SU-DHL-6 (cell line): Measurements from ENCODE around the gene ANKRD44.

Experiments used
- CTCF ChIP-seq: fragments of 200-600 bp; sonication (generic); IDR thresholded peaks from one replicate; pipeline ENCODE4 v1.5.1; 2017; ENCODE audit warnings: antibody characterized with exemption, mild to moderate bottlenecking, low read length, moderate library complexity; ENCODE audit not compliant: insufficient read depth, poor library complexity, severe bottlenecking
- EZH2phosphoT487 ChIP-seq: fragments of 200-600 bp; sonication (generic), shearing (Covaris generic); conservative IDR thresholded peaks from 2 replicates; pipeline ENCODE4 v1.6.1; 2018; ENCODE audit warnings: mild to moderate bottlenecking, antibody characterized with exemption, low read length, moderate library complexity, mixed read lengths

GRCh38 chr2:197274937-197275336, 35.6 kb downstream of the ANKRD44 start:
- TF ChIP-seq CTCF (no peak), EZH2phosphoT487 (no peak)
